NB4 (cell line): ENCODE data around the gene SSH2.

Experiments used
- MYC ChIP-seq: IDR thresholded peaks from 2 replicates; pipeline ENCODE4 v1.6.1; 2011; ENCODE audit warnings: low read depth, low read length
- POLR2A ChIP-seq: IDR thresholded peaks from 2 replicates; pipeline ENCODE4 v1.6.1; 2011; ENCODE audit warnings: mild to moderate bottlenecking; ENCODE audit not compliant: insufficient read length; ENCODE audit errors: extremely low read depth
- TF ChIP-seq, protein P1 (sequence below): IDR thresholded peaks from one replicate; pipeline ENCODE4 v1.5.1; 2012; ENCODE audit warnings: low read depth, low read length

DNA sequence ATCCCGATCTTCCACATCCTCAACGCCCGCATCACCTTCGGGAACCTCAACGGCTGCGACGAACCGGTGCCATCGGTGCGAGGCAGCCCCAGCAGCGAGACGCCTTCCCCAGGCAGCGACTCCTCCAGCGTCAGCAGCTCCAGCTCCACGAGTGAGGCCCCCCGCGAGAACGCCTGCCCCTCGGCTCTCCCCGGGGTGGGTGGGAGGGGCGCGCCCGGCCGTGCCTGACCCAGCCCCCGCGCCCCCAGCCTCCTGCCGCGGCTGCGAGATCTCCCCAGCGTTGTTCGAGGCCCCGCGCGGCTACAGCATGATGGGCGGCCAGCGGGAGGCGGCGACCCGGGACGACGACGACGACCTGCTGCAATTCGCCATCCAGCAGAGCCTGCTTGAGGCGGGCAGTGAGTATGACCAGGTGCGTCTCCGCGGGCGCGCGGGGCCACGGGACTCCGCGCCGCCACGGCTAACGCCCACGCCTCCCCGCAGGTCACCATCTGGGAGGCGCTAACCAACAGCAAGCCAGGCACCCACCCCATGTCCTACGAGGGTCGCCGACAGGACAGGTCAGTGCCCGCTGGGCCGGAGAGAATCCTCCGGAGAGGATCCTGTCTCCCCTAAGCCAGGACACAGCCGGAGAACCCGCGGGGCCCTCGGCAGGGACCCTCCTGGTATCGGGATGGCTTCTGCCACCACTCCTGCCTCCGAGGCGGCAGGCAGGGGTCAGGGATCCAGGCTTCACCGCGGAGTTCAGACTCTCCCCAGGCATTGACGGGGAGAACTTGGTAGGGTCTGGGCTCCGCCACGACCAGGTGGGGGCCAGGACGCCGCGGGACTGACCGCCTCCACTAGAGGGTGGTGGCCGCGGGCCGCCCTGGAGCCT lies 317.4 kb downstream of the SSH2 start:
- TF ChIP-seq, protein P1, sequence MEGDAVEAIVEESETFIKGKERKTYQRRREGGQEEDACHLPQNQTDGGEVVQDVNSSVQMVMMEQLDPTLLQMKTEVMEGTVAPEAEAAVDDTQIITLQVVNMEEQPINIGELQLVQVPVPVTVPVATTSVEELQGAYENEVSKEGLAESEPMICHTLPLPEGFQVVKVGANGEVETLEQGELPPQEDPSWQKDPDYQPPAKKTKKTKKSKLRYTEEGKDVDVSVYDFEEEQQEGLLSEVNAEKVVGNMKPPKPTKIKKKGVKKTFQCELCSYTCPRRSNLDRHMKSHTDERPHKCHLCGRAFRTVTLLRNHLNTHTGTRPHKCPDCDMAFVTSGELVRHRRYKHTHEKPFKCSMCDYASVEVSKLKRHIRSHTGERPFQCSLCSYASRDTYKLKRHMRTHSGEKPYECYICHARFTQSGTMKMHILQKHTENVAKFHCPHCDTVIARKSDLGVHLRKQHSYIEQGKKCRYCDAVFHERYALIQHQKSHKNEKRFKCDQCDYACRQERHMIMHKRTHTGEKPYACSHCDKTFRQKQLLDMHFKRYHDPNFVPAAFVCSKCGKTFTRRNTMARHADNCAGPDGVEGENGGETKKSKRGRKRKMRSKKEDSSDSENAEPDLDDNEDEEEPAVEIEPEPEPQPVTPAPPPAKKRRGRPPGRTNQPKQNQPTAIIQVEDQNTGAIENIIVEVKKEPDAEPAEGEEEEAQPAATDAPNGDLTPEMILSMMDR = no peak
- TF ChIP-seq POLR2A (no peak), MYC (no peak)
